CD14-positive monocyte (primary cell): ENCODE results near the gene HOXC12. TPM values are rescaled to one million over a fixed set of nuclear protein-coding genes. Genes with fewer than 3 reads are reported as not detected.

Experiments used
- DNase-seq, 3 donors: peaks; one replicate each; pipeline ENCODE4 v3.0.0-alpha.2; 2011 to 2022
- H2AFZ ChIP-seq: 2 replicates; pipeline ENCODE4 v1.6.0; 2012; ENCODE audit warnings: mild to moderate bottlenecking, low read depth, low read length, inconsistent platforms; ENCODE audit not compliant: insufficient read depth, poor library complexity, severe bottlenecking
- H3K27ac ChIP-seq, 2 donors: 1 replicate in 1 of 2; 2 replicates in 1 of 2; pipeline ENCODE4 v1.5.1; 2012 to 2013; ENCODE audit warnings: low read length in 2 of 2, control low read depth in 1 of 2, inconsistent platforms in 1 of 2, low read depth in 1 of 2, mild to moderate bottlenecking in 1 of 2
- H3K27me3 ChIP-seq, 2 donors: one replicate each; pipeline versions ENCODE4 v1.6.0 to v1.6.1; 2011 to 2013; ENCODE audit warnings: low read length in 2 of 2; ENCODE audit not compliant: control insufficient read depth in 2 of 2, insufficient read depth in 2 of 2
- H3K36me3 ChIP-seq, 2 donors: replicated peaks in 1 of 2; 1 replicate in 1 of 2; 2 replicates in 1 of 2; pipeline versions ENCODE4 v1.5.1 to v1.6.1; 2012 to 2013; ENCODE audit warnings: low read length in 2 of 2, control low read depth in 1 of 2, inconsistent platforms in 1 of 2, mild to moderate bottlenecking in 1 of 2; ENCODE audit not compliant: insufficient read depth in 2 of 2, control insufficient read depth in 1 of 2
- H3K4me1 ChIP-seq, 2 donors: 1 replicate in 1 of 2; 2 replicates in 1 of 2; pipeline versions ENCODE4 v1.5.1 to v1.6.1; 2012 to 2013; ENCODE audit warnings: low read length in 2 of 2, control low read depth in 1 of 2, inconsistent platforms in 1 of 2, mild to moderate bottlenecking in 1 of 2, moderate library complexity in 1 of 2; ENCODE audit not compliant: insufficient read depth in 2 of 2, control insufficient read depth in 1 of 2
- H3K4me2 ChIP-seq: replicated peaks from 2 replicates; pipeline ENCODE3; 2012; ENCODE audit warnings: low read length, moderate library complexity, mild to moderate bottlenecking; ENCODE audit not compliant: poor library complexity, severe bottlenecking; ENCODE audit errors: extremely low read depth
- H3K4me3 ChIP-seq, 3 experiments: fragments of 200-600 bp in 1 of 3; sonication (generic) in 1 of 3; replicated peaks in 1 of 3; 1 replicate in 2 of 3; 2 replicates in 1 of 3; pipeline ENCODE4 v1.5.1; 2011 to 2013; ENCODE audit warnings: low read length in 3 of 3, mild to moderate bottlenecking in 3 of 3, control low read depth in 2 of 3, low read depth in 2 of 3, inconsistent platforms in 1 of 3, moderate library complexity in 1 of 3
- H3K79me2 ChIP-seq: 2 replicates; pipeline ENCODE4 v1.6.0; 2012; ENCODE audit warnings: mild to moderate bottlenecking, control low read depth, inconsistent platforms, low read length, moderate library complexity; ENCODE audit not compliant: insufficient read depth
- H3K9ac ChIP-seq: 2 replicates; pipeline ENCODE4 v1.6.0; 2017; ENCODE audit warnings: low read length, mild to moderate bottlenecking; ENCODE audit not compliant: insufficient read depth, poor library complexity, severe bottlenecking
- H3K9me3 ChIP-seq, 2 donors: replicated peaks in 1 of 2; 1 replicate in 1 of 2; 2 replicates in 1 of 2; pipeline versions ENCODE4 v1.5.1 to v1.6.1; 2012 to 2013; ENCODE audit warnings: low read length in 2 of 2, control low read depth in 1 of 2; ENCODE audit not compliant: control insufficient read depth in 1 of 2, insufficient read depth in 1 of 2
- H4K20me1 ChIP-seq: 2 replicates; pipeline ENCODE4 v1.6.0; 2012; ENCODE audit warnings: mild to moderate bottlenecking, low read length, control low read depth, moderate library complexity; ENCODE audit not compliant: insufficient read depth
- H3K27ac Mint-ChIP-seq, 7 donors: one replicate each; pipeline ENCODE4 v1.8.0; 2020; ENCODE audit warnings: mild to moderate bottlenecking in 7 of 7, mixed read lengths in 7 of 7, moderate library complexity in 6 of 7, inconsistent platforms in 2 of 7
- H3K27me3 Mint-ChIP-seq, 3 donors: one replicate each; pipeline ENCODE4 v1.8.0; 2021 to 2022; ENCODE audit warnings: low read depth in 3 of 3, mild to moderate bottlenecking in 3 of 3, mixed read lengths in 3 of 3, moderate library complexity in 3 of 3, inconsistent platforms in 1 of 3
- H3K36me3 Mint-ChIP-seq, 2 donors: one replicate each; pipeline ENCODE4 v1.8.0; 2020; ENCODE audit warnings: mixed read lengths in 2 of 2, inconsistent platforms in 1 of 2, mild to moderate bottlenecking in 1 of 2
- H3K4me1 Mint-ChIP-seq: one replicate; pipeline ENCODE4 v1.8.0; 2020; ENCODE audit warnings: mild to moderate bottlenecking, mixed read lengths
- H3K4me3 Mint-ChIP-seq, 2 donors: one replicate each; pipeline ENCODE4 v1.8.0; 2020; ENCODE audit warnings: mild to moderate bottlenecking in 2 of 2, mixed read lengths in 2 of 2, moderate library complexity in 1 of 2
- H3K9me3 Mint-ChIP-seq, 7 donors: one replicate each; pipeline ENCODE4 v1.8.0; 2020 to 2022; ENCODE audit warnings: mixed read lengths in 7 of 7, mild to moderate bottlenecking in 6 of 7, moderate library complexity in 6 of 7, inconsistent platforms in 2 of 7
- CTCF ChIP-seq: fragments of 200-600 bp; IDR thresholded peaks from one replicate; pipeline ENCODE4 v1.8.0; 2022; ENCODE audit warnings: antibody characterized with exemption, mild to moderate bottlenecking
- WGBS: methylation state at CpG from one replicate; pipeline ENCODE4 v1.1.5; 2013; ENCODE audit warnings: missing lambda C conversion rate; ENCODE audit not compliant: insufficient coverage; 5-methylcytosine and 5-hydroxymethylcytosine counted together
- intact Hi-C, 2 donors: fragments of 100-400 bp; cut with micrococcal nuclease; formaldehyde crosslinking; loops; one replicate each; pipeline versions ENCODE4 v1.15.0 to v1.15.1; 2023
- polyA plus RNA-seq, 3 donors: library from polyadenylated mRNA; depleted of rRNA in 1 of 3; unstranded in 2 of 3; stranded (reverse) in 1 of 3; fragments of 300-500 nt in 2 of 3; fragments of >200 nt in 1 of 3; fragmentation: Illumina TruSeq in 2 of 3; gene quantifications; 1 replicate in 2 of 3; 2 replicates in 1 of 3; pipeline ENCODE4 v1.2.3, GENCODE V29; 2012 to 2021

The HOXC12 gene
- polyA plus RNA-seq, 3 donors, result not detected

DNA sequence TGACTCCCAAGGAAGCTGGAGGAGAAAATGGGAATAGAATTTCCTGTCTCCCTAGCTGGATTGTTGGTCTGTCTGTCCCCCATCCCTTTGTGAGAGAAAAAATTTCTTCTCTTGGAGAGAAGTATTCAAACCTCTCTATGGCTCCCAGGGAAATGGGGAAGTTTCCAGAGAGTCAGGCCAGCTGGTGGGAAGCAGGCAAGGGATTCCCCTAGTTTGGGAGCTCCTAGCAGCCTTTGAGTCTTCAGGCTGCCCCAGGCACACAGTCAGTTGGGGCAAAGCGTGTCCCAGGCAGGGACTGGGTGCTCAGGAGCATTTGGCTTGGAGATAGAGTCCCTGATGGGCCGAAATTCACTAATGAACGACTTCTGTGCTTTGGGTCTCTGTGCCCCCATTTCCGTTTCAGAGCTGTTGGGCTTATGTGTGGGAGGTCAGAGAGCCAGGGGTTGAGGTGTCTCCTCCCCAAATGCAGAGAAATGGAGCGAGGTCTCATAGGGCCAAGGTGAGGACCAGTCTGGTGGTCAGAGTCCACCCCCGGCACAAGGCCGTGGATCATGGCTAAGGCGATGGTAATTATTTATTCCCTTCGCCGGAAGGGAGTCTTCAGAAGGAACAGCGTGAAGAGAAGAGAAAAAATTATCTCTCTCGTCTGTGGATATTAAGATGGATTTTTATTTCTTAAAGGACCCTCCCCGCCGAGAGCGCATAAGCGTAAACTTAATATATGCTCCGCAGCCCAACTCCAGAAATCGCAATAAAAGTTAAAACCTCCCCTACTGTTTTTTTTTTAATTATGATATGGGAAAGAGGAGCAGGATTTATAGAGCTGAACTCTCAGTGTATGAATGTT lies 38.7 kb downstream of the HOXC12 start:
- H3K36me3 ChIP-seq, result no peaks in the 10 kb centered on the region
- H3K4me1 ChIP-seq, result peaks cover 12 to 20% of the 10 kb centered on the region in 2 donors
- no peaks in the 10 kb centered on the region for H3K79me2 ChIP-seq
- 30% methylated on average over 6 of the region's 18 CpGs for WGBS
- DNase-seq, result no peak
- Mint-ChIP-seq H3K27me3 (peaks cover 99 to 100% (median 100%) of the 10 kb centered on the region in 3 donors), H3K9me3 (peaks cover 2 to 62% (median 34%) of the 10 kb centered on the region in 7 donors), H3K4me1 (peaks cover 37% of the 10 kb centered on the region), H3K27ac (no peak overlapping the region), H3K36me3 (peaks cover 3 to 28% of the 10 kb centered on the region in 2 donors), H3K4me3 (peak overlapping the region in 1 of 2 donors; percentile 85)
- no peak overlapping the region for H3K4me2 ChIP-seq
- no peak overlapping the region for H3K9ac ChIP-seq
- peaks cover 93 to 100% of the 10 kb centered on the region in 2 donors for H3K27me3 ChIP-seq
- H3K27ac ChIP-seq, result no peak overlapping the region
- H3K9me3 ChIP-seq, result peaks cover 3 to 63% of the 10 kb centered on the region in 2 donors
- H2AFZ ChIP-seq, result no peak overlapping the region
- no peak overlapping the region for H3K4me3 ChIP-seq
- TF ChIP-seq CTCF, result no peak
- intact Hi-C loops, result no loop called here
- no peaks in the 10 kb centered on the region for H4K20me1 ChIP-seq

GRCh38 chr12:53994009-53994263 lies 39.2 kb downstream of the HOXC12 start:
- H3K9me3 ChIP-seq, result peaks cover 3 to 63% of the 10 kb centered on the region in 2 donors
- H3K27ac Mint-ChIP-seq, result no peak overlapping the region
- intact Hi-C loops, result no loop called here
- H3K36me3 Mint-ChIP-seq, result peaks cover 3 to 30% of the 10 kb centered on the region in 2 donors
- no peak for TF ChIP-seq CTCF
- no peak overlapping the region for H3K4me3 ChIP-seq
- peak overlapping the region; percentile 27 to 85 for H3K4me3 Mint-ChIP-seq
- DNase-seq, result no peak
- H2AFZ ChIP-seq, result no peak overlapping the region
- peaks cover 2 to 65% (median 34%) of the 10 kb centered on the region in 7 donors for H3K9me3 Mint-ChIP-seq
- 9% methylated on average over 19 of the region's 19 CpGs for WGBS
- no peak overlapping the region for H3K9ac ChIP-seq
- H3K4me1 ChIP-seq, result peaks cover 12 to 20% of the 10 kb centered on the region in 2 donors
- H3K27me3 ChIP-seq, result peaks cover 93 to 100% of the 10 kb centered on the region in 2 donors
- peaks cover 36% of the 10 kb centered on the region for H3K4me1 Mint-ChIP-seq
- H3K36me3 ChIP-seq, result no peaks in the 10 kb centered on the region
- no peak overlapping the region for H3K4me2 ChIP-seq
- no peaks in the 10 kb centered on the region for H3K79me2 ChIP-seq
- no peaks in the 10 kb centered on the region for H4K20me1 ChIP-seq
- H3K27me3 Mint-ChIP-seq, result peaks cover 99 to 100% (median 100%) of the 10 kb centered on the region in 3 donors
- no peak overlapping the region for H3K27ac ChIP-seq
